ENCODE data around the gene SLC24A5. TPM values are rescaled to one million over a fixed set of nuclear protein-coding genes. Genes with fewer than 3 reads are reported as not detected.
A peak's percentile ranks its signal among the peaks of the same experiment; 100 is the strongest.

Gene SLC24A5
- total and polyA plus RNA-seq, 2 donors (not counting 3 experiments of a cell fraction or from before 2014, with no cell fraction given): not detected

DNA sequence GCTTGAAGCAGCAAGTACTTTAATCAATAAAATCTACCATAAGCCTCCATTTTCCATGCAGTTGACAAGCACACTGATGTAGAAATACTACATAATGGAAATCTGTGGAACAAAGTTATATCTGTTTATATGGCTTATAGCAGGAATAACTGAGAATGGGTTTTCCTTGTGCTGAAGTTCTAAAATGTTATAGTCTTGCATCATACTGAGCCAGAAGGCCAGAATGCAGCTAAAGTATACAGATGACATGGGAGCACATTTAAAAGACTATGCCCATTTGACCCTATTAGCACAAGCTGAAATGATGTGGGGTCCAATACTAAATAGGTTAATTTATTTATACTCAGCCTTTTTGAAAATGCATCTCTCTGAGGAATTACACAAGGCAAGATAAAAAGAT lies 25.1 kb downstream of the SLC24A5 start:
- ChIA-PET CTCF (no interaction called here), POLR2A (no interaction called here)
- no peak overlapping the region for H3K4me2 ChIP-seq (ENCODE audit: insufficient read depth, low read length)
- peaks cover 0 to 12% of the 10 kb centered on the region in 2 experiments for H3K36me3 ChIP-seq (ENCODE audit: control insufficient read depth in 2 of 2, extremely low read depth in 1 of 2, insufficient read depth in 2 of 2, low read length in 2 of 2)
- BruUV-seq (replicated peaks): no TSS peak
- TF ChIP-seq JUN (IDR thresholded peaks at IDR 0.05; ENCODE audit: borderline replicate concordance, insufficient read depth, insufficient read length, low read depth) (no peak), GATA2 (IDR thresholded peaks at IDR 0.05; ENCODE audit: insufficient read depth, insufficient read length, low read depth, low read length) (no peak), MYC (IDR thresholded peaks at IDR 0.05; ENCODE audit: low read depth, low read length) (no peak)
- FAIRE-seq (peak; percentile 31), DNase-seq (ENCODE audit: low read depth, low spot score) (no peak)
- H2AFZ ChIP-seq (ENCODE audit: low read depth, low read length): no peak overlapping the region
- H3K4me1 ChIP-seq (ENCODE audit: control insufficient read depth, extremely low read depth, insufficient read depth, low read length): peaks cover 38% of the 10 kb centered on the region
- no peak overlapping the region for H3K9ac ChIP-seq (replicated peaks; ENCODE audit: extremely low read depth, insufficient read depth, low read length)
- no peak overlapping the region for H3K4me3 ChIP-seq (replicated peaks in 1 of 3; ENCODE audit: insufficient read depth in 1 of 3, low read depth in 1 of 3, low read length in 3 of 3)
- no peaks in the 10 kb centered on the region for H3K27me3 ChIP-seq (ENCODE audit: control insufficient read depth in 2 of 2, insufficient read depth in 2 of 2, low read length in 2 of 2)
- intact Hi-C loops (cut with micrococcal nuclease): no loop called here
- H3K79me2 ChIP-seq (ENCODE audit: control insufficient read depth, insufficient read depth, low read length): no peaks in the 10 kb centered on the region
- H3K9me3 ChIP-seq (replicated peaks; ENCODE audit: control insufficient read depth, insufficient read depth, low read length): no peaks in the 10 kb centered on the region
- H3K9me1 ChIP-seq (replicated peaks; ENCODE audit: control insufficient read depth, extremely low read depth, insufficient read depth, low read length): no peaks in the 10 kb centered on the region
- dilution Hi-C loops (cut with MboI; ENCODE audit: extremely low pct_ligation_motif_present, low sequenced_read_pairs): no loop called here
- no peak overlapping the region for H3K27ac ChIP-seq (ENCODE audit: insufficient read depth, low read depth, low read length)
- no peaks in the 10 kb centered on the region for H4K20me1 ChIP-seq (replicated peaks; ENCODE audit: control insufficient read depth, extremely low read depth, insufficient read depth, low read length)

DNA sequence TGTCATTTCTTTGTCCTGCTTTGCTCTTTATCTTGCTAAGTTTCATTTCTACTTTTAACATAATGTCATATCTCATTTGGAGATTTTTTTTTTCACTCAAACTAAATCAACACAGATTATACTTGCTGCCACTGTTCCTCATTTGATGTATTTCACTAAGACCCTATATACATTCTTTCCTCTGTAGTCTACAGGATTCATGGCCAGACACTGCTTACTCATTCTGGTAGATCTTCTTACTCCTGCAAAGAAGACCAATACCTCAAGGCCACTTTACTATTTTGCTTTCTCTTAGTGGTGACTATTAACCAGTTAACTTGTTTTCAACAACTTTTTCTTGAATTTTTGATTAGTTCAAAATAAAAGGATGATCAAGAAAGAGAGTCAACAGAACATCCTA lies 26.6 kb downstream of the SLC24A5 start:
- H3K27me3 ChIP-seq (ENCODE audit: control insufficient read depth in 2 of 2, insufficient read depth in 2 of 2, low read length in 2 of 2): no peaks in the 10 kb centered on the region
- CTCF ChIA-PET: interaction anchor here (1.5 kb wide), 1 partner anchor 13 kb away, joined by 3 read pairs; no protein-coding TSS in a partner anchor
- DNase-seq (ENCODE audit: low read depth, low spot score): no peak
- TF ChIP-seq FOS (IDR thresholded peaks at IDR 0.05; ENCODE audit: borderline replicate concordance, insufficient read depth, low read length) (no peak), EZH2 (IDR thresholded peaks at IDR 0.05; ENCODE audit: borderline replicate concordance, low read depth, low read length, severe bottlenecking) (no peak)
- no peak overlapping the region for H3K9ac ChIP-seq (replicated peaks; ENCODE audit: extremely low read depth, insufficient read depth, low read length)
- no peak overlapping the region for H3K4me3 ChIP-seq (replicated peaks in 1 of 3; ENCODE audit: insufficient read depth in 1 of 3, low read depth in 1 of 3, low read length in 3 of 3)
- no peak overlapping the region for H3K4me2 ChIP-seq (ENCODE audit: insufficient read depth, low read length)
- no peaks in the 10 kb centered on the region for H3K9me1 ChIP-seq (replicated peaks; ENCODE audit: control insufficient read depth, extremely low read depth, insufficient read depth, low read length)
- dilution Hi-C loops (cut with MboI; ENCODE audit: extremely low pct_ligation_motif_present, low sequenced_read_pairs): no loop called here
- H3K79me2 ChIP-seq (ENCODE audit: control insufficient read depth, insufficient read depth, low read length): no peaks in the 10 kb centered on the region
- BruUV-seq (replicated peaks): no TSS peak
- intact Hi-C loops (cut with micrococcal nuclease): no loop called here
- no peak overlapping the region for H3K27ac ChIP-seq (ENCODE audit: insufficient read depth, low read depth, low read length)
- POLR2A ChIA-PET: no interaction called here
- no peak for FAIRE-seq
- peaks cover 0 to 12% of the 10 kb centered on the region in 2 experiments for H3K36me3 ChIP-seq (ENCODE audit: control insufficient read depth in 2 of 2, extremely low read depth in 1 of 2, insufficient read depth in 2 of 2, low read length in 2 of 2)
- no peaks in the 10 kb centered on the region for H3K9me3 ChIP-seq (replicated peaks; ENCODE audit: control insufficient read depth, insufficient read depth, low read length)
- no peak overlapping the region for H2AFZ ChIP-seq (ENCODE audit: low read depth, low read length)
- H3K4me1 ChIP-seq (ENCODE audit: control insufficient read depth, extremely low read depth, insufficient read depth, low read length): peaks cover 43% of the 10 kb centered on the region
- H4K20me1 ChIP-seq (replicated peaks; ENCODE audit: control insufficient read depth, extremely low read depth, insufficient read depth, low read length): no peaks in the 10 kb centered on the region

Data from endothelial cell of umbilical vein (primary cell).